GM12872 (cell line): ENCODE data around the gene PTGDR2.

Experiments used
- TF ChIP-seq, protein P1 (sequence below): IDR thresholded peaks from 3 replicates; pipeline ENCODE4 v1.5.1; 2011; ENCODE audit warnings: low read depth, mild to moderate bottlenecking, low read length, moderate library complexity; ENCODE audit not compliant: insufficient read depth

The PTGDR2 gene

DNA sequence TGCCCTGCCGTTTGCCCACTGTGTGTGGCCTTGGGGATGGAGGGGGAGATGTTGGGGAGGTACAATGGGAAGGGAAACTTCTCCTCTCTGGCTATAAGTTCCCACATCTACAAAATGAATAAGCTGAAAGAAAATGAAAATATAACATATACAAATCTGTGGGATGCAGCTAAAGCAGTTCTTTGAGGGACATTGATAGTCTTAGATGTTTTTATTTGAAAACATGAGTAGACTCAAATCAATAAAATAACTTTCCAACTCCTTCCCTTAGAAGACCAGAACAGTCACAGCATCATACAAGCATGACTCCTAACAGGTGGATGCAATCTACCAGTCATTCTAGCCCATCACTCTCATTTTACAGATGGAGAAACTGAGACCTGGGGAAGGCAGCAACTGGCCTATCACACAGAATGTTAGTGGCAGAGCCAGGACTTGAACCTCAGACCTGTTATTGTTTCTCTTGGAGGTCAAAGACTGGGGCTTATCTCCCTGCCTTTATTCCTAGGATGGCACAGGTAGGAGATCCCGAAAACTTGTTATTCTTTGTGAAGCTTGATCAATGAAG is 39.1 kb downstream of the PTGDR2 start:
- TF ChIP-seq, protein P1, sequence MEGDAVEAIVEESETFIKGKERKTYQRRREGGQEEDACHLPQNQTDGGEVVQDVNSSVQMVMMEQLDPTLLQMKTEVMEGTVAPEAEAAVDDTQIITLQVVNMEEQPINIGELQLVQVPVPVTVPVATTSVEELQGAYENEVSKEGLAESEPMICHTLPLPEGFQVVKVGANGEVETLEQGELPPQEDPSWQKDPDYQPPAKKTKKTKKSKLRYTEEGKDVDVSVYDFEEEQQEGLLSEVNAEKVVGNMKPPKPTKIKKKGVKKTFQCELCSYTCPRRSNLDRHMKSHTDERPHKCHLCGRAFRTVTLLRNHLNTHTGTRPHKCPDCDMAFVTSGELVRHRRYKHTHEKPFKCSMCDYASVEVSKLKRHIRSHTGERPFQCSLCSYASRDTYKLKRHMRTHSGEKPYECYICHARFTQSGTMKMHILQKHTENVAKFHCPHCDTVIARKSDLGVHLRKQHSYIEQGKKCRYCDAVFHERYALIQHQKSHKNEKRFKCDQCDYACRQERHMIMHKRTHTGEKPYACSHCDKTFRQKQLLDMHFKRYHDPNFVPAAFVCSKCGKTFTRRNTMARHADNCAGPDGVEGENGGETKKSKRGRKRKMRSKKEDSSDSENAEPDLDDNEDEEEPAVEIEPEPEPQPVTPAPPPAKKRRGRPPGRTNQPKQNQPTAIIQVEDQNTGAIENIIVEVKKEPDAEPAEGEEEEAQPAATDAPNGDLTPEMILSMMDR: no peak

DNA sequence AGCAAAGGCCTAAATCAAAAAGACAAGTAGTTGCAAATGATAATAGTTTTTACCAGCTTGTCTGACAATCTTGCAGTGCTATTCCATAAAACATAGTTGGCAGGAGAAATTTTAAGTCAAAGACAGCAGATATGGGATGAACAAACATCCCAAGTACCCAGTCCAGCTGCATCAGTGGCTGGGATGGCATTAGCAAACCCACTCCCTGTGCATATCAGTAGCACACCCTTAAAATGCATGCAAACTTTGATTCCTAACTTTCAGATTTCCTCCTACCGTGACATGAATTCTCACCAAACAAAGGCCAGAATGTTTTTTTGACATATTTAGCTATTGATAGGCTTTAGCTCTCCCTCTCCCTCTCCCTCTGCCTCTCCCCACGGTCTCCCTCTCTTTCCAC is 41.6 kb downstream of the PTGDR2 start:
- TF ChIP-seq, protein P1: no peak

DNA sequence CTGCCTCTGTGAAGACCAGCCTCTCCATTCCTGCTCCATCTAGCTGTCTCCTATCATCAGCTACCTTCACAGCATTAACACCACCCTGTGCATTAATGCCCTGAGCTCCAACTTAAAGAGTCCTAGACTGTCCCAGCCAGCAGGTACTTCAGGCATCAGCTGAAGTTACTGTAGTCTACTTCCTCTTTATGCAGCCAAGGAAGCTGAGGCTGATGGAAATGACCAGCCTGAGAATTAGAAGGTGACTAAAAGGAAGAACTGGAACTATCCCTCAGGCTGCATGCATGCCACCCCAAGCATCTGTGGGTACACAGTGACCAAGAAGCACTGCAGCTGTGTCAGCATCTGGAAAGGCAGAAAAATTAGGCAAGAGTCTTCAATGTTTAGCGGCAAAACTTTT is 42.4 kb downstream of the PTGDR2 start:
- TF ChIP-seq, protein P1: no peak

DNA sequence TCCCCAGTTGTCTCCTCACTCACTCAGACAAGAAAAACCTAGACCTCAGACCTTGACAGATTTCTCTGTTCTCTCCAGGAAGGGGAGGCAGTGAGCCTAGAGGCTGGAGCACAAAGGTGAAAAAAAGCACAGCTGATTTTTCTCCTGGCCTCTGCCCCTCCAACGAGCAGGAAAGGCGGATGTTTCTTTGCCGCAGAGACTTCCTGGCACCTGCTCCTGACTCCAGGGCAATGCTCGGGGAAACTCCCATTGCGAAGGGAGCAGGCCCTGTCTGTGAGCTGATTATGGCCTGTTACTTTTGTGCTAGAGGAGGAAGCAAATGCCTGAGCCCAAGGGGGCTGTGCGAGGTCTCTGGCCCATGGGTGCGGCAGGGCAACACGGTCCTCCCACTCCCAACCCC is 45.2 kb downstream of the PTGDR2 start:
- TF ChIP-seq, protein P1: no peak

DNA sequence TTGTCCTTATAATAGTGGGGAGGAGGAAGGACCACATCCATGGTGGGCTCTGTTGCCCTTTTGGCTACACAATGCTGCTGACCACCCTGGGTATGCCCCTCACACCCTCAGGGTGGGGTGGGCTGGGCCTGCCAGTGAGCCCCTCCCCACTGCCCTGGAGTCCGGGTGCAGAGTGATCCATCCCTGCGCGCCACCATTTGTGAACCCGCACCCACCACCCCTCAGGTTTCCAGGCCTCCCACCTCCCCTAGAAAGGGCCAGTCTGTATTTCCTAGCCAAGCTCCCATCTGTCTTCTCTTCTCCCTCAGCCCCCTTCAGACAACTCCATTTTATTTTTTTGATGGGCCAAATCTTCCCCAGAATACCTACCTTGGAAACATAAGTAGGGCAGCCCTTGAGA is 45.6 kb downstream of the PTGDR2 start:
- TF ChIP-seq, protein P1: no peak

DNA sequence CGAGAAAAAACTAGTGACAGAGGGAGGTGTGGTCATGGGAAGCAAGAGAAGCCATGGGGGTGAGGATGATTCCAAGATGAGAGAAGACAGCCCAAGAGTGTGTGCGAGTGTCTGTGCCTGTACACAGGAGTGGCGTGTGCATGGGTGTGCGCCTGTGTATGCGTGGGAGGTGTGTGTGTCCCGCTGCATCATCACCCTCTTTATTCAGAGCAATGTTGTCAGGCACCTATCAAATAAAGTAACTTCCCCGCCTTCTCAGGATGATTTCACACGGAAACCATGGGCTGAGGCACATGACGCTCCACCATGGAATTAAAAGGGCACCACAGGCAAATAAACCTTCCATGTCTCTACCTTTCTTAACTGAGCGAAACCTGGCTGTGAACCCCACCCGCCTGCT is 46.1 kb downstream of the PTGDR2 start:
- TF ChIP-seq, protein P1: no peak

DNA sequence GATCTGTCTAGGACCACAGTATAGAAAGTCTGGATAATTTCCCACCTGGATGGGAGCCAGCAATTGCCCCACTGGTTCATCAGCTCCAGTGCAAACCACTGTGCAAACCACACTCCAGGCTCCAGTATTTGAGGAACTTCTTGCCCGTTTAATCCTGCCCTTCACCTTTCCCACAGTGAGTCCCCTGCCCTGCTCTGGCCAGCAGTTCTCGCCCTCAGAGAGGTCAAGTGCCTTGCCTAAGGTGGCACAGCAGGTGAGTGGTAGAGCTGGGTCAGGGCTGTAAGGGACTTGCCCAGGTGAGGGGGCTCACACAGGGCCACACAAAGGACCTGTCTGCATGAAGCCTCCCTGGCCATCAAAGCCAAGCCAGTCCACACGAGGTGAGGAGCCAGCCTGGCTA is 46.5 kb downstream of the PTGDR2 start:
- TF ChIP-seq, protein P1: no peak
